Measurements from ENCODE around the gene ALKAL2. TPM values are rescaled to one million over a fixed set of nuclear protein-coding genes. Genes with fewer than 3 reads are reported as not detected.

Gene ALKAL2, protein sequence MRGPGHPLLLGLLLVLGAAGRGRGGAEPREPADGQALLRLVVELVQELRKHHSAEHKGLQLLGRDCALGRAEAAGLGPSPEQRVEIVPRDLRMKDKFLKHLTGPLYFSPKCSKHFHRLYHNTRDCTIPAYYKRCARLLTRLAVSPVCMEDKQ
- not detected in 2 replicates for total RNA-seq

DNA sequence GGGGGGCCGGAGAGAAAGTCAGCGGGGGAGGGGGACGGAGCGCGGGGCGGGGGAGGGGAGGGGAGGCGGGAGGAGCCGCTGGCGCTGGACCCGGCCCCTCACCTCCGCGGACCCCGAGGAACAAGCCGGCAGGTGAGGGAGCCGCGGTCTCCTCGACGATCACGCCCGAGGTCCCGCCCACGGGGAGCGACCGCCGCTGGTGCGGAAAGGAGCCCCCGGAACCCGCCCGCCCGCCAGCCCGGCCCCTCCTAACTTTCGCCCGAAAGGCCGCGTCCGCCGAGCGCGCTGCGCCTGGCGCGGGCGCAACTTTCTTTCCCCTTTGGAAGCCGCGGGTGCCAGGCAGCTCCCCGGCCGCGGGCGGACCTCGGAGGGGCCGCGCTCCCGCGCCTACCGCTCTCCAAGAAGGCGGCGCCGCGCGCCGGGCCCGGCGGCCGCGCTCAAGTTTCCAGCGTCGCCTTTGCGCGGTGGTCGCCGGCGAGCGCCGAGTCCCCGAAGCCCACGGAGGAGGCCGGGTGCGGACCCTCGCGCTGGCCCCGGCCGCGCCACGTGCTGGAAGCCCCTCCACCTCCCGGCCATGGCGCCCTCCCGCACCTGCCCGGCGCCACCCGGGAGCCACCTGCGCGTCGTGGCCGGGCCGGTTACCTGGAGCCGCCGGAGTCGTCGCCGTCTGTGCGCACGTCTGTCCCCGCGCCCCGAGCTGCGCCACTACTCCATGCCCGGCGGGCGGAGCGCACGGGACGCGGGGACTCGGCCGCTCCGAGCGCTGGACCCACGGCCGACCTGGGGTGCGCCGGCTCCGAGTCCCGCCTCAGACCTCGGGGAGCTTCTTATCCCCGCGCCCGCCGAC, at the start of gene ALKAL2:
Gene ALKAL2, minus strand, starts transcription at position 181 of the 847 bp plus-strand sequence. CDS start 256 bp downstream, outside the sequence.

GRCh38 chr2:264493-265468, 23.1 kb downstream of the ALKAL2 start, which contains the start of gene ACP1:
TSS of gene ACP1 (plus strand) at chr2:264947. CDS start at chr2:264965, 18 bp downstream.

GRCh38 chr2:263774-264492, 24.0 kb downstream of the ALKAL2 start, which contains the start of gene SH3YL1:
TSS of gene SH3YL1 (minus strand) at chr2:264032. CDS start at chr2:263984, 48 bp downstream.

Other genes starting within 250 kb of the ALKAL2 start
- 16.2 and 20.5 TPM in 2 replicates for gene FAM110C, start 241.6 kb downstream of the ALKAL2 start, total RNA-seq
- 84.8 and 102 TPM in 2 replicates for gene SH3YL1, start 24.1 kb downstream of the ALKAL2 start, total RNA-seq
- gene ACP1, start 23.1 kb downstream of the ALKAL2 start, total RNA-seq: 113 and 137 TPM in 2 replicates